Duodenal mucosa (tissue), 2 donors: Measurements from ENCODE around the gene PTGFRN.
"Not testable (repeated sequence)": the region's sequence is repeated elsewhere in the genome, so short reads cannot be mapped to it uniquely, and the experiment has no call there.

Source experiments
- H3K27ac ChIP-seq: one replicate; pipeline ENCODE4 v1.7.0; 2013; ENCODE audit warnings: low read depth, low read length
- H3K27me3 ChIP-seq, 2 donors: one replicate each; pipeline ENCODE4 v1.7.0; 2013; ENCODE audit warnings: low read length in 2 of 2, control low read depth in 1 of 2; ENCODE audit not compliant: insufficient read depth in 2 of 2, control insufficient read depth in 1 of 2
- H3K36me3 ChIP-seq, 2 donors: one replicate each; pipeline ENCODE4 v1.7.0; 2013; ENCODE audit warnings: low read length in 2 of 2, control low read depth in 1 of 2; ENCODE audit not compliant: insufficient read depth in 2 of 2, control insufficient read depth in 1 of 2
- H3K4me1 ChIP-seq, 2 donors: one replicate each; pipeline ENCODE4 v1.7.0; 2013; ENCODE audit warnings: low read length in 2 of 2, control low read depth in 1 of 2; ENCODE audit not compliant: insufficient read depth in 2 of 2, control insufficient read depth in 1 of 2
- H3K4me3 ChIP-seq, 2 donors: one replicate each; pipeline ENCODE4 v1.7.0; 2013; ENCODE audit warnings: low read length in 2 of 2, low read depth in 1 of 2
- H3K9ac ChIP-seq, 2 donors: one replicate each; pipeline ENCODE4 v1.7.0; 2013; ENCODE audit warnings: low read length in 2 of 2, low read depth in 1 of 2
- H3K9me3 ChIP-seq, 2 donors: one replicate each; pipeline ENCODE4 v1.7.0; 2013; ENCODE audit warnings: low read length in 2 of 2, control low read depth in 1 of 2; ENCODE audit not compliant: control insufficient read depth in 1 of 2

The PTGFRN gene

GRCh38 chr1:116923421-116923820, 13.7 kb downstream of the PTGFRN start:
- Histone ChIP-seq H3K4me3 (no peak overlapping the region), H3K27me3 (no peaks in the 10 kb centered on the region), H3K4me1 (peaks cover 29 to 36% of the 10 kb centered on the region in 2 donors), H3K9me3 (no peaks in the 10 kb centered on the region), H3K36me3 (peaks cover 0 to 3% of the 10 kb centered on the region in 2 donors), H3K27ac (no peak overlapping the region), H3K9ac (no peak overlapping the region)

GRCh38 chr1:116927049-116927798, 17.5 kb downstream of the PTGFRN start:
- Histone ChIP-seq H3K9ac (no peak overlapping the region), H3K4me1 (peaks cover 0 to 4% of the 10 kb centered on the region in 2 donors), H3K36me3 (peaks cover 0 to 15% of the 10 kb centered on the region in 2 donors), H3K27me3 (no peaks in the 10 kb centered on the region), H3K9me3 (no peaks in the 10 kb centered on the region), H3K27ac (no peak overlapping the region), H3K4me3 (no peak overlapping the region)

DNA sequence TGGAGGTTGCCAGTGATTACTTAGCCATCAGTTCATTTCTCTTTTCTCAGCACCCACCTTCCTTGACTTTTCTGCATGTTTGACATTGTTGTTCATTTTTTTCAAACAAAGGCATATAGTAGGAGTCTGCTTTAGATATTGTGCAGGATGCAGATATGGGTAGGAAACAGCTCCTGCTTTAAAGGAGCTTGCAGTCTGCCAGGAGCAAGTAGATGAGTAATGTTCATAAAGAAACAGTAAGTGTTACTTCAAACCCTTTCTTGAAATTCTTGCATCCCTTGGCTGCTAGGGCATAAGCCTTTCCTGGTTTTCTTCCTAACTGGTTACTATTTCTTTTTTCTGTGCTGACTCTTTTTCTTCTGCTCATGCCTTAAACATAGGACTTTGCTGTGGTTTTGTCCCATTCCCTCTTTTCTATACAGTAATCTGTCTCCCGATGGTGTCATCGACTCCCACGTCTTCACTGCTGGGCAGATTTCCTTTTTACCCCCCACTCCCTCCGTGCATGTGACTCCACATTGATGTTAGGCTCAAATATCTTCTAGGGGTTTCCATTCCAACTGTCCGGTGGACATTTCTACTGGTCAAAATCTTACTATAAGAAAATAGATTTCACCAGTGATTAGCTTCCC, 20.4 kb downstream of the PTGFRN start:
- H3K36me3 ChIP-seq, result peaks cover 0 to 12% of the 10 kb centered on the region in 2 donors
- no peaks in the 10 kb centered on the region for H3K4me1 ChIP-seq
- no peak overlapping the region for H3K27ac ChIP-seq
- H3K4me3 ChIP-seq, result no peak overlapping the region
- no peaks in the 10 kb centered on the region for H3K27me3 ChIP-seq
- H3K9me3 ChIP-seq, result no peaks in the 10 kb centered on the region
- no peak overlapping the region for H3K9ac ChIP-seq

DNA sequence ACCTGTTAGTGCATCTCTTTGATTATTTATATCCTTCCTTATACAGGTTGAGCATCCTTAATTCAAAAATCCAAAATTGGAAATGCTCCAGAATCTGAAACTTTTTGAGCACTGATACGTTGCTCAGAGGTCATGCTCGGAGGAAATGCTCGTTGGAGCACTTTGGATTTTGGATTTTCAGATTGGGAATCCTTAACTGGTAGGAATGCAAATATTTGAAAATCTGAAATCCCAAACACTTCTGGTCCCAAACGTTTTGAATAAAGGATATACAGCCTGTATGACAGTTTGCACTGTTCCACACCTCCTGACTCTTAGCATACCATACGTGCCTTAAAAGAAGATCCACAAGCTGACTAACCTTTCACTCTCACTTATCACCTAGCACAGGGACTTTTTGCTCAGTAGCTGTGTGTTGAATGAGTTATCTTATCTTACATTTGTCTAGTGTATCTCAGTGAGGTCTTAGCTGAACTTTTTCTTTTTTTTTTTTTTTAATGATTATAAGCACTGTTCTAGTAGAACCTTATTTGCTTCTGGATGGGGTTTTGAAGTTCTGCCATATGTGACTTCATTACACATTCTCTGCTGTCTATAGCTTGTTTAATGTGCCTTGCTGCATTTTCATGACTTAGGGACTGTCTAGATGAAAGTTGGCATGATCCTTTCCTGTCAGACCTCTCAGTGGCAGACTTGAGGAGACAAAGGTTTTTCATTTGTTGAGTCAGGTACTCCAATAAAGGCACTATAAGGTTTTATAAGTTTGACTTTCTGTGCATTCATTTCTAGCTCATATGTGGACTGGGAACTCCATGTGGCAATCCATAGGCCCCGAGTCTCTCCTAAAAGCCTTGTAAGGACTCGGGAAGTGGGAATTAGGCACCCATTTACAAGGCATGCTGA, 21.6 kb downstream of the PTGFRN start:
- Histone ChIP-seq H3K9ac (no peak overlapping the region), H3K9me3 (no peaks in the 10 kb centered on the region), H3K27ac (no peak overlapping the region)

DNA sequence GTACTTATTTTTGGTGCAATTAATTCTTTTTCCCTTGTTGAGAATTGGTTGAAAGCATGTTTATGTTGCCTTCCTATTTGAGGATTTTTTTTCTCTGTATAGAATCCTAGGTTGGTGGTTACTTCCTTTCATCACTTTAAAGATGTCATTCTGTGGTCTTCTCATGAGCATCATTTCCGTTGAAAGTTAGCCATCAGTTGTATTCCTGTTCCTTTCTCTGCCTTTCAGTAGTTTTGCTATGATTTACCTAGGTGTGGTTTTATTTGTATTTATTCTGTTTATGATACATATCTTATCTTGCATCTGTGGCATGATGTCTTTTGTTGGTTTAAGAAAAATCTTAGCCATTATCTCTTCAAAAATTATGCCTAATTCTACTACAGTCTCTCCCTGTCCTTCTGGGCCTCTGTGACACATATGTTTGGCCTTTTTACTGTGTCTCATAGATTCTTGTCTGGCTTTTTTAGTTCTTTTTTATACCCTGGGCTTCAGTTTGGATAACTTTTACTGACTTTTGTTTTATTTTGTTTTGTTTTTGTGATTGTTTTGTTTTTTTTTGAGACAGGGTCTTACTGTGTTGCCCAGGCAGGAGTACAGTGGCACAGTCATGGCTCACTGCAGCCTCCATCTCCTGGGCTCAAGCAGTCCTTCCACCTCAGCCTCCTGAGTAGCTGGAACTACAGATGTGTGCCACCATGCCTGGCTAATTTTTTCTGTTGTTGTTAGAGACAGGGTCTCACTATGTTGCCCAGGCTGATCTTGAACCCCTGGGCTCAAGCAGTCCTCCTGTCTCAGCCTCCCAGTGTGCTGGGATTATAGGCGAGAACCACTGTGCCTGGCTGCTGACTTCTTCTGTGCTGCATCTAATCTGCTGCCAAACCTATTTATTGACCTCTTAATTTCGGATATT, 24.1 kb downstream of the PTGFRN start:
- no peak overlapping the region for H3K4me3 ChIP-seq
- peaks cover 0 to 4% of the 10 kb centered on the region in 2 donors for H3K4me1 ChIP-seq
- H3K27ac ChIP-seq, result no peak overlapping the region
- H3K27me3 ChIP-seq, result no peaks in the 10 kb centered on the region
- no peak overlapping the region for H3K9ac ChIP-seq
- no peaks in the 10 kb centered on the region for H3K9me3 ChIP-seq
- H3K36me3 ChIP-seq, result peaks cover 0 to 10% of the 10 kb centered on the region in 2 donors

More for the DNA sequence above, 21.6 kb downstream of the PTGFRN start:
- peaks cover 0 to 12% of the 10 kb centered on the region in 2 donors for H3K36me3 ChIP-seq
- H3K4me1 ChIP-seq, result no peaks in the 10 kb centered on the region
- no peak overlapping the region for H3K4me3 ChIP-seq
- no peaks in the 10 kb centered on the region for H3K27me3 ChIP-seq

- Histone ChIP-seq H3K27ac (no peak overlapping the region), H3K9ac (no peak overlapping the region), H3K4me3 (no peak overlapping the region), H3K27me3 (no peaks in the 10 kb centered on the region), H3K4me1 (peaks cover 0 to 10% of the 10 kb centered on the region in 2 donors), H3K36me3 (peaks cover 0 to 1% of the 10 kb centered on the region in 2 donors), H3K9me3 (no peaks in the 10 kb centered on the region)
Observed at GRCh38 chr1:116934586-116935207, 25.0 kb downstream of the PTGFRN start.

DNA sequence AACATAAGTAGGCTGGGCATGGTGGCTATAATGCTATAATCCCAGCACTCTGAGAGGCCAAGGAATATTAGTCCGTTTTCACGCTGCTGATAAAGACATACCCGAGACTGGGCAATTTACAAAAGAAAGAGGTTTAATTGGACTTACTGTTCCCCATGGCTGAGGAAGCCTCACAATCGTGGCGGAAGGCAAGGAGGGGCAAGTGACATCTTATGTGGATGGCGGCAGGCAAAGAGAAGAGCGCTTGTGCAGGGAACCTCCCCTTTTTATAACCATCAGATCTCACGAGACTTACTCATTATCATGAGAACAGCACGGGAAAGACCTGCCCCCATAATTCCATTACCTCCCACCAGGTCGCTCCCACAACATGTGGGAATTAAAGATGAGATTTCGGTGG, 28.5 kb downstream of the PTGFRN start:
- H3K36me3 ChIP-seq, result peaks cover 0 to 7% of the 10 kb centered on the region in 2 donors
- no peak overlapping the region for H3K4me3 ChIP-seq
- H3K27ac ChIP-seq, result no peak overlapping the region
- peaks cover 7 to 14% of the 10 kb centered on the region in 2 donors for H3K4me1 ChIP-seq
- no peaks in the 10 kb centered on the region for H3K9me3 ChIP-seq
- no peaks in the 10 kb centered on the region for H3K27me3 ChIP-seq
- H3K9ac ChIP-seq, result no peak overlapping the region

DNA sequence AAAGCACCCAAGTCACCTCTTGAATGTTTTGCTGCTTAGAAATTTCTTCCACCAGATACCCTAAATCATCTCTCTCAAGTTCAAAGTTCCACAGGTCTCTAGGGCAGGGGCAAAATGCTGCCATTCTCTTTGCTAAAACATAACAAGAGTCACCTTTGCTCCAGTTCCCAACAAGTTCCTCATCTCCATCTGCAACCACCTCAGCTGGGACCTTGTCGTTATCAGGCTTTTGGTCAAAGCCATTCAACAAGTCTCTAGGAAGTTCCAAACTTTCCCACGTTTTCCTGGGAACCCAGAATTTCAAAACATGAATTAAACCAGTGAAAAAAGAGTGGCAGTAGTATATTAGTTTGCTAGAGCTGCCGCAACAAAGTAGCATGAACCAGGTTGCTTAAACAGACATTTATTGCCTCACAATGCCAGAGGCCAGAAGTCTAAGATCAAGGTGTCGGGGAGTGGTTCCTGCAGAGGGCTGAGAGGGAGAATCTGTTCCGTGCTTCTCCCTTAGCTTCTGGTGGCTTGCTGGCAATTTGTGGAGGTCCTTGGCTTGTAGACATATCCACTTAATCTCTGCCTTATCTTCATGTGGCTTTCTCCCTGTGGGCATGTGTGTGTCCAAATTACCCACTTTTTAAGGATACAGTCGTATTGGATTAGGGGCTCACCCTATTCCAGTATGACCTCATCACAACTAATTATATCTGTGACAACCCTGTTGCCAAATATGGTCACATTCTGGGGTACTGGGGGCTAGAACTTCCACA, 30.2 kb downstream of the PTGFRN start:
- not testable (repeated sequence) for H3K27me3 ChIP-seq, H3K36me3 ChIP-seq, H3K27ac ChIP-seq, H3K4me3 ChIP-seq, H3K9me3 ChIP-seq, H3K9ac ChIP-seq
- H3K4me1 ChIP-seq, result peaks cover 7 to 14% of the 10 kb centered on the region in 2 donors
